Measurements from ENCODE around the gene TMEM200A. TPM values are rescaled to one million over a fixed set of nuclear protein-coding genes. Genes with fewer than 3 reads are reported as not detected.

TMEM200A gene
- total RNA-seq, 2 experiments from 2014 or later = 2.6 to 3.1 TPM

DNA sequence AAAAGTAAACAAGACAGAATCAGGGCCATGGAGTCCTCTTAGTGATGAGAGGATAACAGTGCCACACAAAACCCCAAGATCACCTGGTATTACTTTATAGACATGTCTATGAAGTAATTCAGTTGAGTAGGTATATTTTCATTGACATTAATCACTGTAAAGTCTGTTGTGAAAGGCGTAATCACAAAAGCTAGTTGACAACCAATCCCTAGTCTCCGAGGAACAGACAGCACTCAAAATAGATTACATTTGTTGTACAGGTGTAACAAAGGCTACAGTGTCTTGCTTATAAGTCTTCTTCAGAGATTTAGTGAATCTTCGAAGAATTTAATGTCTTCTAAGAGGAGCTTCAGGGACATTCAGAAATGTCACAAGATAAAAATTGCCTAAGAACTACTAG, 120.1 kb downstream of the TMEM200A start:
- H3K9me3 Mint-ChIP-seq = peaks cover 22% of the 10 kb centered on the region
- H3K36me3 Mint-ChIP-seq (ENCODE audit: low read depth) = peaks cover 18% of the 10 kb centered on the region
- no peak overlapping the region for H3K27ac Mint-ChIP-seq
- ChIA-PET POLR2A (no interaction called here), CTCF (interaction anchor here (0.8 kb wide), 1 partner anchor 9 kb away, joined by 3 read pairs; no protein-coding TSS in a partner anchor)
- no peak overlapping the region for H3K4me3 Mint-ChIP-seq
- DNase-seq = no peak
- peaks cover 25% of the 10 kb centered on the region for H3K4me1 Mint-ChIP-seq
- H3K27me3 Mint-ChIP-seq = no peaks in the 10 kb centered on the region

DNA sequence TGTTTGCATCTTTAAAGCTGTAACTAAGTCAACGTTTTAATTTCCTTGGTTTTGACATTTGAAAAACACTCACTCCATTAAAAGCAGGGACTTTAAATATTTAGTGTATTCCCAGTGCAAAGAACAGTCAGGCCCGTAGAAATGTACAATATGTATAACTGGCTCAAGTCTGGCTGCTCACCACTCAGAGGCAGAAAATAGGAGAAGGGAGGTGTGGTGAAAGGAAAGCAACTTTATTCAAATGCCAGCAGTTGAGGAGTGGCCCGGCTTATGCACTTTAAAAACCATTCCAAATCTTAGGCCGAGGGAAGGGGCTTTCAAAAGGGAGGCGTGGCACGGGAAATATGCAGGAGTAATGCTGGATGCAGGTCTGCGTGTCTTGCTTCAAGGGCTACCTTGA, 120.6 kb downstream of the TMEM200A start:
- POLR2A ChIA-PET = no interaction called here
- H3K4me1 Mint-ChIP-seq = peaks cover 20% of the 10 kb centered on the region

DNA sequence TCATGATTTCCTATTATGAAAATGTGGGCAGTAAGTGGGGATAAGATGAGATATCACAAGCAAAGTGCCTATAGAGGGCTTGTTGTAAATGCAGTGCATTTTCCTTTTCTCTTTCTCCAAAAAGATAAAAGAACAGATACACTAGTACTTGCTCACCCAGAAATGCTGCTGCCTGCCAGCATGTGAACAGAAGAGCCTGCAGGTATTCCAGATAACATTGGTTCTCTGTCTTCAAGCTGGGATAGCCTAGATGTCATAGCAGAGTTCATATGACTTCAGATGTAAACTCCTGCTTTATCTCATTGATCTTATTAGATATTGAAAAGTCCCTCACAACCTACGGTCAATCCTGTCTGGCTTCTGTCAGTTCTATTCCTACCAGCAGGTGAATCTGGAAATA, 123.7 kb downstream of the TMEM200A start:
- CTCF ChIA-PET = interaction anchor here (0.7 to 1.1 kb wide), 2 partner anchors 10 to 12 kb away, joined by 4 read pairs; no protein-coding TSS in a partner anchor
- Mint-ChIP-seq H3K27ac (no peak overlapping the region), H3K4me3 (no peak overlapping the region)

More for the DNA sequence above, 120.6 kb downstream of the TMEM200A start:
- no peak for DNase-seq
- CTCF ChIA-PET = interaction anchor here (0.8 kb wide), 1 partner anchor 9 kb away, joined by 3 read pairs; no protein-coding TSS in a partner anchor
- H3K4me3 Mint-ChIP-seq = no peak overlapping the region
- no peaks in the 10 kb centered on the region for H3K27me3 Mint-ChIP-seq
- no peak overlapping the region for H3K27ac Mint-ChIP-seq
- peaks cover 19% of the 10 kb centered on the region for H3K9me3 Mint-ChIP-seq
- peaks cover 15% of the 10 kb centered on the region for H3K36me3 Mint-ChIP-seq (ENCODE audit: low read depth)

More for the DNA sequence above, 123.7 kb downstream of the TMEM200A start:
- Mint-ChIP-seq H3K4me1 (peaks cover 2% of the 10 kb centered on the region), H3K9me3 (peaks cover 14% of the 10 kb centered on the region), H3K27me3 (no peaks in the 10 kb centered on the region), H3K36me3 (ENCODE audit: low read depth) (peaks cover 8% of the 10 kb centered on the region)
- POLR2A ChIA-PET = no interaction called here
- DNase-seq = no peak

Other genes with a start within 250 kb of the TMEM200A start
- 10 to 100 TPM; 49.5 to 50.9 TPM for gene SAMD3, start 143.1 kb upstream of the TMEM200A start, total RNA-seq